ENCODE data around the gene IDE.

Gene IDE

GRCh38 chr10:92562424-92562823, 11.5 kb downstream of the IDE start:
- no peak for DNase-seq

- no peak for DNase-seq
Measured at GRCh38 chr10:92559046-92559445, 14.8 kb downstream of the IDE start.

- no peak for DNase-seq
Measured at GRCh38 chr10:92553959-92554358, 19.9 kb downstream of the IDE start.

- DNase-seq = no peak
Measured at GRCh38 chr10:92552310-92552709, 21.6 kb downstream of the IDE start.

- no peak for DNase-seq
Measured at GRCh38 chr10:92550924-92551323, 23.0 kb downstream of the IDE start.

- DNase-seq = no peak
Measured at GRCh38 chr10:92547676-92548075, 26.2 kb downstream of the IDE start.

- no peak for DNase-seq
Measured at GRCh38 chr10:92545556-92545955, 28.3 kb downstream of the IDE start.

- DNase-seq = peak in 2 of 6 experiments; percentile 10 to 23
Measured at GRCh38 chr10:92544296-92544695, 29.6 kb downstream of the IDE start.

GRCh38 chr10:92542458-92542857, 31.4 kb downstream of the IDE start:
- DNase-seq = no peak

- no peak for DNase-seq
Measured at GRCh38 chr10:92541583-92541982, 32.3 kb downstream of the IDE start.

- DNase-seq = no peak
Measured at GRCh38 chr10:92538231-92538958, 35.5 kb downstream of the IDE start.

- no peak for DNase-seq
Measured at GRCh38 chr10:92530891-92531535, 42.9 kb downstream of the IDE start.

GRCh38 chr10:92530421-92530820, 43.5 kb downstream of the IDE start:
- DNase-seq = no peak

GRCh38 chr10:92527716-92528115, 46.2 kb downstream of the IDE start:
- DNase-seq = no peak

GRCh38 chr10:92523639-92524038, 50.3 kb downstream of the IDE start:
- no peak for DNase-seq

GRCh38 chr10:92517034-92517655, 56.7 kb downstream of the IDE start:
- DNase-seq = peak; percentile 2 to 77 (median 56)

GRCh38 chr10:92508866-92509265, 65.0 kb downstream of the IDE start:
- no peak for DNase-seq

- no peak for DNase-seq
Measured at GRCh38 chr10:92506336-92506735, 67.6 kb downstream of the IDE start.

- no peak for DNase-seq
Measured at GRCh38 chr10:92505044-92505443, 68.8 kb downstream of the IDE start.

GRCh38 chr10:92502296-92502808, 71.5 kb downstream of the IDE start:
- DNase-seq = no peak

- DNase-seq = no peak
Measured at GRCh38 chr10:92493362-92493761, 80.5 kb downstream of the IDE start.

GRCh38 chr10:92492748-92493240, 81.1 kb downstream of the IDE start:
- DNase-seq = no peak

GRCh38 chr10:92490387-92490786, 83.5 kb downstream of the IDE start:
- no peak for DNase-seq

GRCh38 chr10:92486637-92487036, 87.3 kb downstream of the IDE start:
- no peak for DNase-seq
